Retinal pigment epithelial cell (primary cell): Measurements from ENCODE around the gene PTPRT.

Experiments
- DNase-seq: peaks from one replicate; pipeline ENCODE4 v3.0.0-alpha.2; 2010; ENCODE audit warnings: low read depth
- H3K4me3 ChIP-seq: 2 replicates; pipeline ENCODE4 v1.5.1; 2011; ENCODE audit warnings: mild to moderate bottlenecking, low read length, control low read depth, moderate library complexity
- TF ChIP-seq, protein P1 (sequence below): conservative IDR thresholded peaks from 2 replicates; pipeline ENCODE4 v1.5.1; 2011; ENCODE audit warnings: low read depth, low read length, control low read depth, inconsistent platforms

The PTPRT gene

DNA sequence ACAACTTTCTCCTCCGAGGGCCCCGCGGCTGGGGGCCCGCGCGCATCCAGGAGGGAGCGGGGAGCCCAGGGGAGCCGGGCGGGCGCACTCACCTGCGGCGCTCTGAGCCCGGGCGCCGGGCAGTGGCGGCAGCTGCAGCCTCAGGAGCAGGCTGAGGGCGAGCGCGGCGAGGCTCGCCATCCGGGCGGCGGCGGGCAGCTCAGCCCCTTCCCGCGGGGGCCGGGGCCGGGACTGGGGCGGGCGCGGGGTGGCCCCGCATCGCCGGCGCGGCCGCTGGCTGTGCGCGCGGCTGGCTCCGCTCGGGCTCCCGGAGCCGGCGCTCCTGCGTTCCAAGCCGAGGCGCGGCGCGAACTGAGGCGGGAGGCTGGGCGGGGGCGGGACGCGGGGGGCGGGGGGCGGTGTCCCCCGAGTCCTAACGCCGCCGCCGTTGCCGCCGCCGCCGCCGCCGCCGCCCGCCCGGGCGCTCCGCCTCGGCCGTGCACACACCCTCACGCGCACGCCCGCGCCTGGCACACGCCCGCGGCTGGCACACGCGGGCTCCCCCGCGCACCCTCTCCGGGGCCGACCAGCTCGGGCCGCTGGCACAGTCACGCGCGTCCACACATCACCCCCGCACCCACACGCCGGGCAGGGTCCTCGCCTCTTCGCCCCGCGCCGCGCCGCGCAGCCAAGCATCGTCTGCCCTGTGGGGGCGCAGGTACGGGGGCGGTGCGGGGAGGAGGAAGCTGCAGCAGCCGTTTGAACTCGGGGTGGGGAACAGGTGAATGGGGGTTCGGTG is at the start of gene PTPRT:
Gene PTPRT (minus strand): TSS at position 353 of the 778 bp plus-strand sequence. CDS start 173 bp downstream, at position 180.
- DNase-seq = no peak
- TF ChIP-seq, protein P1, sequence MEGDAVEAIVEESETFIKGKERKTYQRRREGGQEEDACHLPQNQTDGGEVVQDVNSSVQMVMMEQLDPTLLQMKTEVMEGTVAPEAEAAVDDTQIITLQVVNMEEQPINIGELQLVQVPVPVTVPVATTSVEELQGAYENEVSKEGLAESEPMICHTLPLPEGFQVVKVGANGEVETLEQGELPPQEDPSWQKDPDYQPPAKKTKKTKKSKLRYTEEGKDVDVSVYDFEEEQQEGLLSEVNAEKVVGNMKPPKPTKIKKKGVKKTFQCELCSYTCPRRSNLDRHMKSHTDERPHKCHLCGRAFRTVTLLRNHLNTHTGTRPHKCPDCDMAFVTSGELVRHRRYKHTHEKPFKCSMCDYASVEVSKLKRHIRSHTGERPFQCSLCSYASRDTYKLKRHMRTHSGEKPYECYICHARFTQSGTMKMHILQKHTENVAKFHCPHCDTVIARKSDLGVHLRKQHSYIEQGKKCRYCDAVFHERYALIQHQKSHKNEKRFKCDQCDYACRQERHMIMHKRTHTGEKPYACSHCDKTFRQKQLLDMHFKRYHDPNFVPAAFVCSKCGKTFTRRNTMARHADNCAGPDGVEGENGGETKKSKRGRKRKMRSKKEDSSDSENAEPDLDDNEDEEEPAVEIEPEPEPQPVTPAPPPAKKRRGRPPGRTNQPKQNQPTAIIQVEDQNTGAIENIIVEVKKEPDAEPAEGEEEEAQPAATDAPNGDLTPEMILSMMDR = no peak
- no peak within 1 kb of the TSS for H3K4me3 ChIP-seq

DNA sequence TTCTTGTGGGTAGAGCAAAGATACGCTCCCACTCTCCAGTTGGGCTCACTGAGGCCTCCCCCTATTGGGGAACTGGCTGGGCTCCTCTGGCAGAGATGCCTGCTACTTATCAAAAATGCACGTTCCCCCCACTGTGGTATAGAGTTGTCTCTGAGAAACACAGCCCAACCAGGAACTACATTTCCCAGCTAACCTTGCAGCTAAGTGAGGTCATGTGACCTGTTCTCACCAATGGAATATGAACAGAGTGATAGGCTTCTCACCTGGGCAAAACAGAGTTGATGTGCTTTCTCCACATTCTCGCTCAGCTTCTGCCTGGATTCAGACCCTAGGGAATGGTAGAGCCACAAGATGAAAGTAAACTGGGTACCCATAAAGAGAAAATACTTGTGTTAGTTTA is 49.1 kb upstream of the PTPRT start:
- no peak for DNase-seq
- H3K4me3 ChIP-seq = no peak overlapping the region
- TF ChIP-seq, protein P1 = no peak

DNA sequence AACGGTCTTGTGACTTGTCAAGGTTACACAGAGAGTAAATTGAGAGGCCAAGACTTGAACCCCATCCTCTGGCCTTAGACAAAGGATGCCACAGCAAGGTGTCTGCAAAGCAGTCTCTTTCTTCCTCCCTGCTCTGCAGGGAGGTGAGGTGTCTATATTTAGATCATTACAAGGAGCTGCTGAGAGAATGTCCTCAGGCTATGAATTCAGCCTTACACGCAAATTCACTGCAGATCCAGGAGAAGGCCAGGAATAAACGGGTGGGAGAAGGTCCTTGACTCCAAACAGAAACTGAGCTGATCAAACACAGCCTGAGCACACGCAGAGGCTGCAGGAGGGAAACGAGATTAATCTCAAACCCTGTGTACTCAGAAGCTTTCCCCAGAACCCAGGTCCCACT is 48.6 kb upstream of the PTPRT start:
- TF ChIP-seq, protein P1 = no peak
- H3K4me3 ChIP-seq = no peak overlapping the region
- DNase-seq = no peak

GRCh38 chr20:43237651-43238168 is 48.0 kb upstream of the PTPRT start:
- no peak overlapping the region for H3K4me3 ChIP-seq
- TF ChIP-seq, protein P1 = no peak
- no peak for DNase-seq

GRCh38 chr20:43235998-43236397 is 46.3 kb upstream of the PTPRT start:
- no peak for DNase-seq

DNA sequence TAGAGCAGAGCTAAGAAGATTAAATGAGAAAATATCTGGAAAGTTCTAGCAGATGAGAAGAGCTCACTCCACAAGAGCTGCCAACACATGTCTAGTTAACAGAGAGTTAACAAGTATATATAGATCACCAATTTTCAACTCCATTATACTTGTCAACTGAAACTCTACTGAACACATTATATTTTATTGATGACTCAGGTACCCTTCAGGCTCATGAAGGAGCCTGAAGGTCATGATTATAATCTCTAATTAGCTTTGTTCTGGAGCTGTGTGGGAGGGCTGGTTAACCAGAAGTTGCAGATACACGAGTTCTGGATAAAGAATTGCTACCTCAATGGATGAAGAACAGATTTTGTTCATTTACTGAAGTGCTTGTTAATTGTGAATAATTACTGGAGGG is 42.1 kb upstream of the PTPRT start:
- no peak for DNase-seq
- no peak overlapping the region for H3K4me3 ChIP-seq
- TF ChIP-seq, protein P1 = no peak

More at GRCh38 chr20:43235998-43236397, 46.3 kb upstream of the PTPRT start:
- TF ChIP-seq, protein P1 = no peak
- no peak overlapping the region for H3K4me3 ChIP-seq

- no peak for DNase-seq
- TF ChIP-seq, protein P1 = no peak
- no peak overlapping the region for H3K4me3 ChIP-seq
Observed at GRCh38 chr20:43229696-43230095, 40.0 kb upstream of the PTPRT start.
